GM19397 (cell line): ENCODE results near the gene HS6ST1.

Experiments
- ATAC-seq: cut with Tn5 transposase; IDR thresholded peaks from one replicate; pipeline ENCODE4 v1.9.1; 2021; ENCODE audit warnings: mild to moderate bottlenecking, moderate library complexity; ENCODE audit not compliant: unreplicated experiment

The HS6ST1 gene

DNA sequence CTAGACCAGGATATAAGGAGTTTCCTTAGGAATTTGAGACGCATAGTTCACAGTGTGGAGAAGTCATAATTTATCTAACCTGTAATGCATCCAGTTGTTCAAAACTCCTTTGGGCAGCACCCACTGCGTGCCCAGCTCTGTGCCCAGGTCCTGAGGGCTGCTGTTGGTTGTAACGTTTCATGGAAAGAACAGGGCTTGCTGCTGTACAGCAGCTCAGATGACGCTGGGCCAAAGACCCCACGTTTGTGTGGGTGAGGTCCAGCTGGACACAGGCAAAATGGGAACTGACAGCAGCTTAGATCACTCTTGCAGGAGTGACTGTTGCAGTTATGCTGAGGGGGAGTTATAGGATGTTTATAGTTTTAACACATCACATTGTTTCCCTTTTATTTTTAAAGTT, 30.0 kb upstream of the HS6ST1 start:
- ATAC-seq, result no peak

DNA sequence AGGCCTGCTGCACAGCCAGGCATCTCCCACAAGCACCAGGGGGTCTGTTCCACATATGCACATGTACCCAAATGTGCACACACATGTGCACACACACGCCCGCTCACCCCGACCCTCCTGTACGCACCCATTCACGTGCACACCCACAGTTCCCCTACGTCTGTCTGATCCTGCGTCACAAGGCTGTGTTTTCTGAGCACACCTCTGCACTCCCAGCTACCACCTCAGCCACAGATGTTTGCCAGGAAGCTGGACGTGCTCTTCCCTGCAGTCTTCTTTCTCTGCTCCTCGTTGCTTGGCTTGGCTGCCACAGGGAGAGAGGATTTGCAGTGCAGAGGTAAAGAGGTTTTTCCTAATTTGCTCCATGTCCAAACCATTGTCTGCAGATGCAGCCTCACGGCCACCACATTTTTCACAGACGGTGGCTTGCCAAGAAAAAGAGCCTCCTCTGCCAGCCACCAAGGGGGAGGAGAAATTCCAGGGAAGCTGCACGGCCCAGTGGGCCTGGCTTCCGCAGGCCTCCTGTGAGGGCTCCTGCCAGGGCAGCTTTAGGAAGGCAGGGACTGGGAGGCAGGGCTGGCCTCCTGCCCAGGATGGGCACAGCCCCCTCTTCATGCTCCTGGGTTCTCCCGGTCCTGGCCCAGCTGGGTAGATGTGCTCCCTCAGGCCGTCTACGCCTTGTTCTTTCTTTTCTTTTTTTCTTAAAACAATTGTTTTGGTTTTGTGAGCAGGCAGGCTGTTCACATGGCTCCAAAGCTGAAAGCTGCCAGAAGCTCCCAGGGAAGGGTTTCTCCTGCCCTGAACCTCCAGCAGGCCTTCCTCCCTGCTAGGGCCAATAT, 29.3 kb upstream of the HS6ST1 start:
- ATAC-seq, result no peak

DNA sequence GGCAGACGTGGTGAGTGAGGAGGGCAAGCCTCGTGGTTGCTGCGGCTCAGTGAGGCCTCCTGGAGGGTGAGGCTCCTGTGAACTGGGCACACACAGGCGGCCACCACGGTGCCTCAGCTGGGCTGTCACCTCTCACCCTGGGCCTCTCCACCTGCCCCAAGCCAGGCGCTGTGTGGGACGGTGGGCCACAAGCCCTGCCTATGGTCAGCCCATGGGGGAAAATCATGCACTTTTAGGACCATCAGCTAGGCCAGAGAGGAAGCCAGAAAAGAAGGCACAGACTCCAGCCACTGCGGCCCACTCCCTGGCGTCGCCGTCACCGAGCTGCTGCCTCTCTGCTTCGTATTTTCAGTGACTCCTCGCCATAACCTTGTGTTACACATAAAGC, 28.5 kb upstream of the HS6ST1 start:
- ATAC-seq, result no peak

GRCh38 chr2:128346291-128347170, 27.9 kb upstream of the HS6ST1 start:
- no peak for ATAC-seq

- ATAC-seq, result no peak
Observed at GRCh38 chr2:128345436-128346165, 26.9 kb upstream of the HS6ST1 start.

DNA sequence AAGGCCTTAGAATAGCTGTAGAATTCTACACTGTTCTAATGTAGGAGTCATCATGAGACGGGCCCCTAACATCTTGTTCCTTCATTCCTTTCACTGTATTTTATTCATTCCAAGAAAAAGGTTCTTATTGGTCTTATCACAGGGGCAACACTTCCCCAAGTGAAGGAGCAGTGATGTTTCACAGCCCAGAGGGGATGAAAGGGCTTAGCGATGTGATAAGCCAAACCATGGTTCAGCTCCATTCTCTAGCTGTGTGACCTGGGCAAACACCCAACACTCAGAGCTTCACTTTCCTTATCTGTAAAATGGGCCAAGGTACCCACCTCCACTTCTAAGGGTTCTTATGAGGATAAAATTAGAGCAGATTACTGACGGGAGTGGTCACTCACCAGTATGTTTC, 25.4 kb upstream of the HS6ST1 start:
- ATAC-seq, result no peak

- ATAC-seq, result no peak
Observed at GRCh38 chr2:128343459-128343858, 24.8 kb upstream of the HS6ST1 start.

- no peak for ATAC-seq
Observed at GRCh38 chr2:128342550-128342949, 23.9 kb upstream of the HS6ST1 start.

DNA sequence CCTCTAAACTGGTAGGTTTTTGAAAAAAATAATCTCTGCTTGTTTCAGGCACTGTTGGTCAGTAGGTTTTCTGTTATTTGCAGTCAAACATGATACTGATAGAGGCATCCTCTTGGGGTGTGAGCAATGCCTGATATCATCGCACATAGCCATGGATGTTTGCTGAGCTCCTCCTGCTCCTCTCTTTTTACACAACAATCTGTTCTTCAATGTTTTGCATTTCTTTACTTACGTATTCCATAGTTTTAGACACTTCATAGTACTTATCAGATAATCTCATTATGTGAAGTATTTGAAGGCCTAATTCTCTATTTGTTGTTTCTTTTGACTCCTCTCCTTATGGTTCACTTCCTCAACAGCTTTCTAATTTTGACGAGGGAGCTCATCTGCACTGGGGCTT, 23.0 kb upstream of the HS6ST1 start:
- ATAC-seq, result no peak

GRCh38 chr2:128332091-128332634, 13.5 kb upstream of the HS6ST1 start:
- ATAC-seq, result no peak

- ATAC-seq, result no peak
Observed at GRCh38 chr2:128330583-128330982, 11.9 kb upstream of the HS6ST1 start.

- no peak for ATAC-seq
Observed at GRCh38 chr2:128329607-128330006, 10.9 kb upstream of the HS6ST1 start.

GRCh38 chr2:128327180-128327964, 8.7 kb upstream of the HS6ST1 start:
- ATAC-seq, result no peak

GRCh38 chr2:128326346-128326745, 7.7 kb upstream of the HS6ST1 start:
- no peak for ATAC-seq

DNA sequence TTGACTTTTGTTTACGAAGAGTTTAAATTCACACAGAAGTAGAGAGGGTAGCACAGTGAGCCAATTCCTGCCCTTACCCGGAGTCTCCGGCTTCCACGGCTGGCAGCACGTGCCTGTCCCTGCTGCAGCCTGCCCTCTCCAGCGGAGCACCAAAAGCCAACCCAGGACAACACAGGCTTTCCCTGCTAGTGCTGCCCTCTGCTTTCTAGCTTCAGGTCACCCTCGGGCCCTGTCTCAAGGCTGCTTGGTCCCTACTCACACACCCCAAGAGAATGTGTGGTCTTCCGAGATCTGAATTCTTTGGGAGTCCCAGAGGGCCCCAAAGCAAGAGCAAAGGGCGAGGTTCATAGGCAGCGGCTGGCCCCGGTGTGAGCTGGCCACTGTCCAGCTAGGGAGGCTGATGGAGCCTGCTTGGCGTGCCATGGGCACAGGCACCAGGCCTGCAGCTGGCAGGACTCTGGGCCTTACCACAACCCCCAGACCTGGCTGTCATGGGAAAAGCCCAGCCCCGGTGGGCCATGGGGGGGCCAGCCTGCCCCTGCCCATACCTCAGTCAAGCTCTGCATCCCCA, 7.0 kb upstream of the HS6ST1 start:
- ATAC-seq, result no peak

DNA sequence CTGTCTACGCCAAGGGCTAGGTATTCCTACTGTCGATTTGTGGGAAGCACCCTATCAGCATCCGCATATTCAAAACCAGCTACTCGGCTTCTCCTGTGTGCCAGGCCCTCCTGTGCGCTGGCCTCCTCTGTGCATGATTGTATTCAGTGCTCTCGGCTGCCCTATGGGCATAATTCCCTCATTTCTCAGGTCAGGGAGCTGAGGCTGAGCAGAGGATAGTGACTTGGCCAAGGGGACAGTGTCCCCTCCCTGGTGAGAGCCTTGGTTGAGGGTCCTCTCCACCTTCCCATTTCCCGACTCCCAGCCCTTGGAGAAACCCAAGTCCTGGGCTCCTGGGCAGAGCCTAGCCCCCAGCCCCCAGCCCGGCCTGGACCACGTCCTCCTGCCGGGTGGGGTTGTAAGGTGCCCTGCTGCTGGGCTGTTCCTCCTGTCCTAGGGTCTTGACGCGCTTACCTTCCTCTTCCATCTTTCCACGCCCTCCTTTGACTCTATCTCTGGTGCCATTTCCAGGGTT, 6.3 kb upstream of the HS6ST1 start:
- ATAC-seq, result no peak

DNA sequence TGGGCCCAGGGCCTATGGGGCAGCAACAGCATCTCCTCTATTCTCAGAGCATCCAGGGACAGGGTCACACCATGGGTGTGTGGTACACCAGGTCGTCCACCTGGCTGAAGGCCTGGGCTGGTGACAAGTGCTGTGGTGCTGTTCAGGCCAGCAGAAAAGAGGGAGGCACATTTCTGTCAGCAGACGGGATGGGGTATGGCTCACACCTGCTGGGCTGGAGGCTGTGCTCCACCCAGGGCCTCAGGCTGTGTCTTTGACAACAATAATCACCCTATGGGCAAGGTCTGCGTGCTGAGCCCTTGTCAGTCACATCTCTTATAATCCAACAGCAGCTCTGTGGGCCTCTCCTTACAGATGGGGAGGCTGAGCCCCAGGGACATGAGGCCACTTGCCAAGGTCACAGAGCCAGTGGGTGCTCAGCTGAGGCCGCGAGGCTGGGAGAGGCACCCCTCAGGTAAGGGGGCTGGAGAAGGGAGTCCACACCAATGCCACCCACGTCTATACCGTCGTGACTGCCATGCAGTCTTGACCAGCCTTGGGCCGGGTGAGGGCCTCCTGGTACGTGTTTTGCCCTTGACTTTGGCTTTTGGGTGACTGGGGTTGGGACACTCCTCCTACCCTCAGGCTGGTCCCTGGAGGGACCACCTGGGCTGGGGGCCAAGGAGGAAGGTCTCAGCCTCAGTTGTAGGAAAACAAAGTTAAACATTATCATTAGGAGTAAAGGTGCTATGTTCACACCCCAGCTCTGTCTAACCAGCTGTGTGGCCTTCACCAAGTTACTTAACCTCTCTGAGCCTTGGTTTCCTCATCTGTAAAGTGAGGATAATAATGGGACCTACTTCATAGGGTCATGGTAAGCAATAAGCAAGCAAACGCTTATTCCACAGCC, 5.6 kb upstream of the HS6ST1 start:
- no peak for ATAC-seq

- no peak for ATAC-seq
Observed at GRCh38 chr2:128323555-128323931, 4.9 kb upstream of the HS6ST1 start.
